BE2C (cell line): Measurements from ENCODE around the gene KCNIP4.

ENCODE experiments used
- DNase-seq: peaks from one replicate; pipeline ENCODE4 v3.0.0-alpha.2; 2020
- H3K27me3 ChIP-seq: fragments of 250-450 bp; sonication (Bioruptor Pico); 2 replicates; pipeline ENCODE4 v1.5.1; 2020; ENCODE audit warnings: mild to moderate bottlenecking
- H3K36me3 ChIP-seq: fragments of 250-450 bp; sonication (Bioruptor Pico); 2 replicates; pipeline ENCODE4 v1.5.1; 2020; ENCODE audit warnings: mild to moderate bottlenecking
- H3K4me1 ChIP-seq: fragments of 250-450 bp; sonication (Bioruptor Pico); 2 replicates; pipeline ENCODE4 v1.5.1; 2020
- H3K4me3 ChIP-seq: 2 replicates; pipeline ENCODE4 v1.5.1; 2011; ENCODE audit warnings: low read depth, low read length
- H3K9me3 ChIP-seq: fragments of 250-450 bp; sonication (Bioruptor Pico); 2 replicates; pipeline ENCODE4 v1.5.1; 2020
- CTCF ChIP-seq: IDR thresholded peaks from 2 replicates; pipeline ENCODE4 v1.5.1; 2012; ENCODE audit warnings: mild to moderate bottlenecking, low read depth, low read length

Gene KCNIP4

GRCh38 chr4:21385706-21386105, 562.9 kb downstream of the KCNIP4 start:
- Histone ChIP-seq H3K27me3 (no peaks in the 10 kb centered on the region), H3K9me3 (no peaks in the 10 kb centered on the region), H3K4me3 (no peak overlapping the region), H3K36me3 (no peaks in the 10 kb centered on the region), H3K4me1 (no peaks in the 10 kb centered on the region)
- no peak for TF ChIP-seq CTCF
- no peak for DNase-seq

GRCh38 chr4:21384609-21385008, 564.0 kb downstream of the KCNIP4 start:
- Histone ChIP-seq H3K27me3 (no peaks in the 10 kb centered on the region), H3K36me3 (no peaks in the 10 kb centered on the region), H3K4me1 (no peaks in the 10 kb centered on the region), H3K9me3 (no peaks in the 10 kb centered on the region), H3K4me3 (no peak overlapping the region)
- TF ChIP-seq CTCF: no peak
- DNase-seq: no peak

- H3K27me3 ChIP-seq: no peaks in the 10 kb centered on the region
- DNase-seq: no peak
Measured at GRCh38 chr4:21380861-21381260, 567.7 kb downstream of the KCNIP4 start.

GRCh38 chr4:21377046-21377445, 571.5 kb downstream of the KCNIP4 start:
- Histone ChIP-seq H3K36me3 (no peaks in the 10 kb centered on the region), H3K4me3 (no peak overlapping the region), H3K27me3 (no peaks in the 10 kb centered on the region), H3K4me1 (no peaks in the 10 kb centered on the region), H3K9me3 (no peaks in the 10 kb centered on the region)
- TF ChIP-seq CTCF: no peak
- no peak for DNase-seq

More at GRCh38 chr4:21380861-21381260, 567.7 kb downstream of the KCNIP4 start:
- H3K4me1 ChIP-seq: no peaks in the 10 kb centered on the region
- no peaks in the 10 kb centered on the region for H3K9me3 ChIP-seq
- H3K36me3 ChIP-seq: no peaks in the 10 kb centered on the region
- TF ChIP-seq CTCF: no peak
- H3K4me3 ChIP-seq: no peak overlapping the region

- DNase-seq: no peak
- Histone ChIP-seq H3K27me3 (no peaks in the 10 kb centered on the region), H3K4me3 (no peak overlapping the region), H3K4me1 (no peaks in the 10 kb centered on the region), H3K36me3 (no peaks in the 10 kb centered on the region), H3K9me3 (no peaks in the 10 kb centered on the region)
- no peak for TF ChIP-seq CTCF
Measured at GRCh38 chr4:21376176-21376575, 572.4 kb downstream of the KCNIP4 start.

- Histone ChIP-seq H3K36me3 (no peaks in the 10 kb centered on the region), H3K27me3 (no peaks in the 10 kb centered on the region), H3K4me1 (no peaks in the 10 kb centered on the region), H3K4me3 (no peak overlapping the region), H3K9me3 (no peaks in the 10 kb centered on the region)
- TF ChIP-seq CTCF: no peak
- no peak for DNase-seq
Measured at GRCh38 chr4:21374641-21375368, 573.8 kb downstream of the KCNIP4 start.
